K562 (cell line): Measurements from ENCODE around the gene KAZN. TPM values are rescaled to one million over a fixed set of nuclear protein-coding genes. Genes with fewer than 3 reads are reported as not detected.

Experiments
- ATAC-seq: fragments of 200-7000 bp; cut with Tn5 transposase; 3 replicates; pipeline ENCODE4 v1.9.1; 2020; ENCODE audit warnings: moderate library complexity
- BruUV-seq: library from RNA; stranded (reverse); fragments of 400-500 nt; replicated peaks from 2 replicates; lab custom pipeline; 2021; lab: Mats Ljungman, UMichigan
- CTCF ChIA-PET: fragments of 300-600 bp; formaldehyde crosslinking; extraction: SDS; loops from one replicate; lab custom pipeline; 2021; ENCODE audit warnings: low intra/inter-chr PET ratio; lab: Yijun Ruan, JAX
- POLR2A ChIA-PET: fragments of 300-600, 350-650 bp; sonication (Branson Sonifier 250); formaldehyde crosslinking; extraction: SDS; loops from one replicate; lab custom pipeline; 2021; ENCODE audit warnings: antibody characterized with exemption, inconsistent platforms; lab: Yijun Ruan, JAX
- DNase-seq, 4 experiments: peaks; one replicate each; pipeline versions ENCODE4 v3.0.0 to v3.0.0-alpha.2; 2011 to 2018; ENCODE audit warnings: low spot score in 3 of 4, mixed read lengths in 3 of 4; ENCODE audit errors: extremely low read depth in 1 of 4
- FAIRE-seq: peaks from 2 replicates; lab custom pipeline; 2011; peaks lifted over from hg19 to GRCh38; lab: Jason Lieb, UNC
- H2AFZ ChIP-seq: 2 replicates; pipeline ENCODE4 v1.6.0; 2011; ENCODE audit warnings: low read depth, low read length, control low read depth, inconsistent platforms
- H3K27ac ChIP-seq: fragments of 200-600 bp; 3 replicates; pipeline ENCODE4 v1.8.0; 2011; ENCODE audit warnings: low read depth, mild to moderate bottlenecking, control low read depth, inconsistent platforms, low read length, moderate library complexity, mixed read lengths; ENCODE audit errors: extremely low read depth
- H3K27me3 ChIP-seq, 2 experiments: fragments of 300-600 bp in 1 of 2; 2 replicates in 1 of 2; 3 replicates in 1 of 2; pipeline versions ENCODE4 v1.6.0 to v1.8.0; 2011; ENCODE audit warnings: inconsistent platforms in 2 of 2, low read length in 2 of 2, mild to moderate bottlenecking in 1 of 2, mixed read lengths in 1 of 2, moderate library complexity in 1 of 2; ENCODE audit not compliant: control insufficient read depth in 2 of 2, insufficient read depth in 2 of 2
- H3K36me3 ChIP-seq: fragments of 300-600 bp; 3 replicates; pipeline ENCODE4 v1.8.0; 2011; ENCODE audit warnings: mild to moderate bottlenecking, low read length, inconsistent platforms; ENCODE audit not compliant: control insufficient read depth, insufficient read depth
- H3K4me1 ChIP-seq, 2 experiments: fragments of 200-600 bp in 1 of 2; replicated peaks in 1 of 2; 2 replicates in 1 of 2; 3 replicates in 1 of 2; pipeline versions ENCODE4 v1.5.1 to v1.8.0; 2011; ENCODE audit warnings: inconsistent platforms in 2 of 2, low read length in 2 of 2, mild to moderate bottlenecking in 1 of 2, mixed read lengths in 1 of 2, moderate library complexity in 1 of 2; ENCODE audit not compliant: control insufficient read depth in 2 of 2, insufficient read depth in 2 of 2
- H3K4me2 ChIP-seq: 2 replicates; pipeline ENCODE4 v1.6.1; 2011; ENCODE audit warnings: low read length, control low read depth, inconsistent platforms, mixed read lengths; ENCODE audit not compliant: insufficient read depth
- H3K4me3 ChIP-seq: fragments of 200-600 bp; sonication (generic), shearing (Covaris generic); 2 replicates; pipeline ENCODE4 v1.5.1; 2016; ENCODE audit warnings: control low read depth, inconsistent platforms
- H3K79me2 ChIP-seq: fragments of 200-600 bp; 3 replicates; pipeline ENCODE4 v1.8.0; 2011; ENCODE audit warnings: low read length, inconsistent platforms; ENCODE audit not compliant: control insufficient read depth, insufficient read depth
- H3K9ac ChIP-seq, 2 experiments: 2 replicates each; pipeline versions ENCODE4 v1.6.0 to v1.6.1; 2011; ENCODE audit warnings: low read depth in 2 of 2, low read length in 2 of 2, control low read depth in 1 of 2, inconsistent platforms in 1 of 2, mild to moderate bottlenecking in 1 of 2, mixed read lengths in 1 of 2; ENCODE audit not compliant: insufficient read depth in 1 of 2
- H3K9me1 ChIP-seq: one replicate; pipeline ENCODE4 v1.6.0; 2011; ENCODE audit warnings: inconsistent platforms, mild to moderate bottlenecking, low read length, moderate library complexity; ENCODE audit not compliant: control insufficient read depth, insufficient read depth
- H3K9me3 ChIP-seq: replicated peaks from 2 replicates; pipeline ENCODE4 v1.5.1; 2011; ENCODE audit warnings: low read depth, low read length, inconsistent platforms; ENCODE audit not compliant: control insufficient read depth, insufficient read depth
- H4K20me1 ChIP-seq: replicated peaks from 2 replicates; pipeline ENCODE4 v1.6.1; 2011; ENCODE audit warnings: low read length, inconsistent platforms, mixed read lengths; ENCODE audit not compliant: control insufficient read depth, insufficient read depth
- BRF1 ChIP-seq: IDR thresholded peaks from 3 replicates; pipeline ENCODE4 v1.6.1; 2011; ENCODE audit warnings: borderline replicate concordance, mild to moderate bottlenecking; ENCODE audit not compliant: insufficient read length; ENCODE audit errors: extremely low read depth
- C11orf30 ChIP-seq: fragments of 450-650 bp; IDR thresholded peaks from 2 replicates; pipeline ENCODE4 v1.6.1; 2016; ENCODE audit warnings: low read depth, mild to moderate bottlenecking
- CAMTA2 ChIP-seq: fragments of 250-450 bp; sonication (Bioruptor Pico); conservative IDR thresholded peaks from 2 replicates; pipeline ENCODE4 v1.5.1; 2022
- KDM4B ChIP-seq, 2 experiments: fragments of 450-650 bp in 1 of 2; sonication (generic) in 1 of 2; IDR thresholded peaks; 2 replicates each; pipeline ENCODE4 v1.6.1; 2016 to 2017; ENCODE audit warnings: borderline replicate concordance in 2 of 2, antibody characterized with exemption in 1 of 2, low read depth in 1 of 2, mild to moderate bottlenecking in 1 of 2
- MLLT1 ChIP-seq, 2 experiments: fragments of 450-650 bp; IDR thresholded peaks; 2 replicates each; pipeline ENCODE4 v1.6.1; 2016
- NR2F6 ChIP-seq: fragments of 450-650 bp; formaldehyde crosslinking; IDR thresholded peaks from 2 replicates; pipeline ENCODE4 v1.4.0; 2020; ENCODE audit warnings: mild to moderate bottlenecking
- SFPQ ChIP-seq: fragments of 200-400 bp; formaldehyde crosslinking; IDR thresholded peaks from 2 replicates; pipeline ENCODE4 v1.6.1; 2017; ENCODE audit warnings: mild to moderate bottlenecking, low read depth, low read length, moderate library complexity
- SNAPC5 ChIP-seq: fragments of 250-450 bp; sonication (Bioruptor Pico); IDR thresholded peaks from 2 replicates; pipeline ENCODE4 v1.8.0; 2021; ENCODE audit warnings: moderate library complexity, mild to moderate bottlenecking, inconsistent platforms
- THRB ChIP-seq: fragments of 450-650 bp; formaldehyde crosslinking; conservative IDR thresholded peaks from 2 replicates; pipeline ENCODE4 v1.4.0; 2022; ENCODE audit warnings: mild to moderate bottlenecking, missing genetic modification characterization
- XRCC5 ChIP-seq: fragments of 200-400 bp; formaldehyde crosslinking; IDR thresholded peaks from 2 replicates; pipeline ENCODE4 v1.6.1; 2017; ENCODE audit warnings: low read depth, mild to moderate bottlenecking, low read length
- ZNF57 ChIP-seq: fragments of 450-650 bp; formaldehyde crosslinking; IDR thresholded peaks from 2 replicates; pipeline ENCODE4 v1.4.0; 2020; ENCODE audit warnings: mild to moderate bottlenecking, moderate library complexity
- WGBS: fragments of 100-300 bp; shearing (Covaris generic); methylation state at CpG from one replicate; pipeline ENCODE4 v1.1.6; 2016; ENCODE audit warnings: low coverage, mixed read lengths; ENCODE audit not compliant: insufficient coverage; ENCODE audit errors: missing lambda C conversion rate; 5-methylcytosine and 5-hydroxymethylcytosine counted together
- in situ Hi-C: fragments of 300-500 bp; cut with MboI; formaldehyde crosslinking; loops from 4 replicates; pipeline ENCODE4 v1.15.0; 2018; ENCODE audit warnings: inconsistent platforms, mixed read lengths
- intact Hi-C: fragments of 100-400 bp; cut with micrococcal nuclease; formaldehyde crosslinking; loops from 2 replicates; pipeline ENCODE4 v1.14.2; 2022
- polyA plus RNA-seq, 8 experiments: library from polyadenylated mRNA; depleted of rRNA in 4 of 8; stranded (reverse) in 5 of 8; unstranded in 3 of 8; fragments of >200 nt; fragmentation: Nextera tagmentation in 2 of 8; fragmentation: Illumina TruSeq in 1 of 8; extraction: Ambion mirVana in 2 of 8; extraction: Trizol in 1 of 8; gene quantifications; 2 replicates each; pipeline versions ENCODE4 v1.2.1 to v1.2.3, GENCODE V29; 2011 to 2014; ENCODE audit warnings: inconsistent platforms in 1 of 8, missing spikeins in 1 of 8
- total RNA-seq, 7 experiments: library from RNA; depleted of rRNA in 6 of 7; stranded (reverse); fragments of >200 nt in 6 of 7; fragmentation: Illumina TruSeq in 2 of 7; extraction: Trizol in 2 of 7; gene quantifications; 2 replicates each; pipeline versions ENCODE4 v1.2.1 to v1.2.3, GENCODE V29; 2011 to 2021; ENCODE audit warnings: low replicate concordance in 1 of 7

KAZN gene
- total and polyA plus RNA-seq, 9 of the 15 experiments (the other 6 are each of a cell fraction or from before 2014, with no cell fraction given) = 2.1 to 21.6 (median 5.4) TPM

- POLR2A ChIA-PET = interaction anchor here (0.6 kb wide), 1 partner anchor 13 kb away, joined by 3 read pairs; no protein-coding TSS in a partner anchor
- no TSS peak for BruUV-seq
- no peak for DNase-seq
- 0% methylated on average over 4 of the region's 4 CpGs for WGBS
- H3K4me1 ChIP-seq = no peaks in the 10 kb centered on the region
- H2AFZ ChIP-seq = no peak overlapping the region
- H4K20me1 ChIP-seq = no peaks in the 10 kb centered on the region
- H3K9me1 ChIP-seq = no peaks in the 10 kb centered on the region
- TF ChIP-seq BRF1 = no peak
- TF ChIP-seq KDM4B (IDR thresholded peaks at IDR 0.05; ENCODE audit: borderline replicate concordance in 2 of 2, low read depth in 1 of 2) = no peak
- no peak for TF ChIP-seq CAMTA2 (CRISPR knock-in tag)
- no peak for TF ChIP-seq SNAPC5 (CRISPR knock-in tag)
- TF ChIP-seq, all 486 proteins: peak for 0
- Histone ChIP-seq H3K4me3 (no peak overlapping the region), H3K9ac (no peak overlapping the region), H3K9me3 (no peaks in the 10 kb centered on the region), H3K79me2 (no peaks in the 10 kb centered on the region), H3K27ac (no peak overlapping the region), H3K4me2 (no peak overlapping the region), H3K36me3 (no peaks in the 10 kb centered on the region), H3K27me3 (peaks cover 19 to 57% of the 10 kb centered on the region in 2 experiments)
- FAIRE-seq (no peak), ATAC-seq (no peak)
- CTCF ChIA-PET = no interaction called here
- intact Hi-C loops (no loop called here), in situ Hi-C loops (no loop called here)
Observed at GRCh38 chr1:15146971-15147376, 548.5 kb downstream of the KAZN start.

GRCh38 chr1:15148004-15148403 lies 549.5 kb downstream of the KAZN start:
- ChIA-PET POLR2A (interaction anchor here (0.7 to 0.9 kb wide), 2 partner anchors 10 to 43 kb away, joined by 3 to 4 read pairs; no protein-coding TSS in a partner anchor), CTCF (no interaction called here)
- WGBS = 1% methylated on average over 6 of the region's 6 CpGs
- Histone ChIP-seq H3K4me3 (no peak overlapping the region), H3K9ac (no peak overlapping the region), H3K9me3 (no peaks in the 10 kb centered on the region), H3K4me1 (peaks cover 3 to 7% of the 10 kb centered on the region in 2 experiments), H3K79me2 (no peaks in the 10 kb centered on the region), H3K27ac (no peak overlapping the region), H3K36me3 (no peaks in the 10 kb centered on the region), H2AFZ (no peak overlapping the region), H3K4me2 (no peak overlapping the region), H3K27me3 (peaks cover 18 to 67% of the 10 kb centered on the region in 2 experiments), H3K9me1 (no peaks in the 10 kb centered on the region), H4K20me1 (no peaks in the 10 kb centered on the region)
- ATAC-seq (no peak), DNase-seq (no peak), FAIRE-seq (no peak)
- in situ Hi-C loops (no loop called here), intact Hi-C loops (no loop called here)
- no TSS peak for BruUV-seq
- TF ChIP-seq THRB (CRISPR knock-in tag) (no peak), XRCC5 (no peak), C11orf30 (peak; percentile 42; the same call in 1 of the 2 replicates), SFPQ (no peak), ZNF57 (CRISPR knock-in tag) (no peak), NR2F6 (CRISPR knock-in tag) (no peak), MLLT1 (IDR thresholded peaks at IDR 0.05) (no peak)
